GM15510 (cell line): Measurements from ENCODE around the gene ACTA2.

Source experiments
- POLR2A ChIP-seq: IDR thresholded peaks from 3 replicates; pipeline ENCODE4 v1.6.1; 2011; ENCODE audit warnings: borderline replicate concordance; ENCODE audit not compliant: insufficient read length; ENCODE audit errors: extremely low read depth

ACTA2 gene

GRCh38 chr10:88952647-88953111 is at the start of gene ACTA2:
ACTA2 (minus strand) TSS chr10:88952773; CDS start chr10:88948930, 3,843 bp downstream.
- no peak for TF ChIP-seq POLR2A

- TF ChIP-seq POLR2A, result no peak
Measured at GRCh38 chr10:89001729-89002072, 49.1 kb upstream of the ACTA2 start.

- TF ChIP-seq POLR2A, result no peak
Measured at GRCh38 chr10:89001024-89001728, 48.6 kb upstream of the ACTA2 start.

- TF ChIP-seq POLR2A, result no peak
Measured at GRCh38 chr10:88999625-89000024, 47.1 kb upstream of the ACTA2 start.

GRCh38 chr10:88996927-88997326 is 44.4 kb upstream of the ACTA2 start:
- TF ChIP-seq POLR2A, result no peak

- TF ChIP-seq POLR2A, result no peak
Measured at GRCh38 chr10:88995156-88995876, 42.7 kb upstream of the ACTA2 start.

- TF ChIP-seq POLR2A, result no peak
Measured at GRCh38 chr10:88994019-88994418, 41.4 kb upstream of the ACTA2 start.

- no peak for TF ChIP-seq POLR2A
Measured at GRCh38 chr10:88992921-88993524, 40.5 kb upstream of the ACTA2 start.

GRCh38 chr10:88991899-88992320 is 39.3 kb upstream of the ACTA2 start:
- TF ChIP-seq POLR2A, result no peak

GRCh38 chr10:88991161-88991898 is 38.8 kb upstream of the ACTA2 start:
- TF ChIP-seq POLR2A, result peak; percentile 59

- peak; percentile 70 for TF ChIP-seq POLR2A
Measured at GRCh38 chr10:88990384-88991160, 38.0 kb upstream of the ACTA2 start, which contains the start of gene FAS. FAS (plus strand) TSS chr10:88990798; CDS start chr10:88990877, 79 bp downstream.

GRCh38 chr10:88989824-88990383 is 37.3 kb upstream of the ACTA2 start:
- TF ChIP-seq POLR2A, result no peak

- TF ChIP-seq POLR2A, result no peak
Measured at GRCh38 chr10:88989423-88989822, 36.9 kb upstream of the ACTA2 start.

GRCh38 chr10:88987840-88988239 is 35.3 kb upstream of the ACTA2 start:
- TF ChIP-seq POLR2A, result no peak

GRCh38 chr10:88987243-88987725 is 34.7 kb upstream of the ACTA2 start:
- TF ChIP-seq POLR2A, result no peak
